WERI-Rb-1 (cell line): ENCODE results near the gene CLIP2.

ENCODE experiments used
- DNase-seq: peaks from one replicate; pipeline ENCODE4 v3.0.0-alpha.2; 2020
- H3K27ac ChIP-seq: fragments of 250-450 bp; sonication (Bioruptor Pico); 2 replicates; pipeline ENCODE4 v1.5.1; 2020; ENCODE audit warnings: mild to moderate bottlenecking, moderate library complexity
- H3K27me3 ChIP-seq: fragments of 250-450 bp; sonication (Bioruptor Pico); 2 replicates; pipeline ENCODE4 v1.5.1; 2021; ENCODE audit warnings: mild to moderate bottlenecking, low read depth, moderate library complexity; ENCODE audit not compliant: insufficient read depth, severe bottlenecking
- H3K36me3 ChIP-seq: fragments of 250-450 bp; sonication (Bioruptor Pico); 2 replicates; pipeline ENCODE4 v1.5.1; 2020; ENCODE audit warnings: mild to moderate bottlenecking, moderate library complexity
- H3K4me3 ChIP-seq: 2 replicates; pipeline ENCODE4 v1.5.1; 2011; ENCODE audit warnings: low read depth, mild to moderate bottlenecking, control low read depth, low read length
- H3K9me3 ChIP-seq: fragments of 250-450 bp; sonication (Bioruptor Pico); 2 replicates; pipeline ENCODE4 v1.5.1; 2021; ENCODE audit warnings: mild to moderate bottlenecking, moderate library complexity; ENCODE audit not compliant: severe bottlenecking
- TF ChIP-seq, protein P1 (sequence below): IDR thresholded peaks from 2 replicates; pipeline ENCODE4 v1.5.1; 2011; ENCODE audit warnings: low read depth, mild to moderate bottlenecking, control low read depth, inconsistent platforms, low read length

Gene CLIP2

DNA sequence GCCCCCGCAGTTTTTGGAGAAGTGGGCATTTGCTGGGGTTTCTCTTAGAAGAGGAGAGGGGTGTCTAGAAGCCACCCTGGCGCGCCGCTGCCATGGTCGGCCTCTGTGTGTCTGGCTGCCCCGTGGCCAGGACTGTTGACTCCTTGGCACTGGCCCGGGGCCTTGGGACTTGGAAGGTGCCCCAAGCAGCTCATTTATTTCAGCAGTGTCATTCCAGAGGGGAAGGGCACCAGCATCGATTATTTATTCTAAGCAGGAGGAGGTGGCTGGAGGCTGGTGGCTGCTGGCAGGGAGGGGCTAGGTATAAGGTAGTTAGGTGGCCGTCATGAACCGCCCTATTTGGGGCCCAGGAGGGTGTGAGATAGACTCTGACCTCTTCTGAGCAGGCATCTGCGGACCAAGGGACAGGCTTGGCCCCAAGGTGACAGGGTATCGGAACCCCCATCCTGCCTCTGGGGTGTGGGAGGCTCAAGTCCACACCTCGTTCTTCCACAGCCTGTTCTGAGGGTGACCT lies 166.1 kb downstream of the CLIP2 start:
- H3K4me3 ChIP-seq = peak overlapping the region; percentile 89
- H3K9me3 ChIP-seq = no peaks in the 10 kb centered on the region
- no peaks in the 10 kb centered on the region for H3K27me3 ChIP-seq
- DNase-seq = no peak
- peak overlapping the region; percentile 24 for H3K27ac ChIP-seq
- TF ChIP-seq, protein P1, sequence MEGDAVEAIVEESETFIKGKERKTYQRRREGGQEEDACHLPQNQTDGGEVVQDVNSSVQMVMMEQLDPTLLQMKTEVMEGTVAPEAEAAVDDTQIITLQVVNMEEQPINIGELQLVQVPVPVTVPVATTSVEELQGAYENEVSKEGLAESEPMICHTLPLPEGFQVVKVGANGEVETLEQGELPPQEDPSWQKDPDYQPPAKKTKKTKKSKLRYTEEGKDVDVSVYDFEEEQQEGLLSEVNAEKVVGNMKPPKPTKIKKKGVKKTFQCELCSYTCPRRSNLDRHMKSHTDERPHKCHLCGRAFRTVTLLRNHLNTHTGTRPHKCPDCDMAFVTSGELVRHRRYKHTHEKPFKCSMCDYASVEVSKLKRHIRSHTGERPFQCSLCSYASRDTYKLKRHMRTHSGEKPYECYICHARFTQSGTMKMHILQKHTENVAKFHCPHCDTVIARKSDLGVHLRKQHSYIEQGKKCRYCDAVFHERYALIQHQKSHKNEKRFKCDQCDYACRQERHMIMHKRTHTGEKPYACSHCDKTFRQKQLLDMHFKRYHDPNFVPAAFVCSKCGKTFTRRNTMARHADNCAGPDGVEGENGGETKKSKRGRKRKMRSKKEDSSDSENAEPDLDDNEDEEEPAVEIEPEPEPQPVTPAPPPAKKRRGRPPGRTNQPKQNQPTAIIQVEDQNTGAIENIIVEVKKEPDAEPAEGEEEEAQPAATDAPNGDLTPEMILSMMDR = no peak
- H3K36me3 ChIP-seq = peaks cover 44% of the 10 kb centered on the region
